ENCODE data around the gene TCOF1.

TCOF1 gene

DNA sequence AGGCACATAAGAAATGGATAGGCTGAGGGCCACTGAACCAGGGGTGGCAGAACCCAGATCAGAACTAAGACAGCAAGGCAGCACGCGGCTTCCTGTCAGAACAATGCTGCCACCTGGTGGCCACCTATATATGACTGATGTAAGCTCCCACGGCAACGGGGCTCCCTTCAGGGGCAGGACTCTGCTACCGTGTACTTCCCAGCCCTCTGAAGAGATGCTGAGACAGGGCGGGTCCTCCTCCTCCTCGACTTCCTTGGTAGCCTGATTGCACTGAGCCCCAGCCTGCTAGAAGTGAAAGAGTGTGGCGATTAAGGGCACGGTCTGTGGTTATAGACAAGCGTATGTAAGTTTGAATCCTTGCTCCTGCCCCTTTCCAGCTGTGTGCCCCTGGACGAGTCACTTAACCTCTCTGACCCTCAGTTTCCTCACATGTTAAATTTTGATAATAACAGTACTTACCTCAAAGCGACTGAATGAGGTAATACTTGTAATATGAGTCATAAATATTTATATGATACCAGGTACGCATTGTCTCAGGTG is 78.7 kb downstream of the TCOF1 start:
- DNase-seq, result peak; percentile 64

DNA sequence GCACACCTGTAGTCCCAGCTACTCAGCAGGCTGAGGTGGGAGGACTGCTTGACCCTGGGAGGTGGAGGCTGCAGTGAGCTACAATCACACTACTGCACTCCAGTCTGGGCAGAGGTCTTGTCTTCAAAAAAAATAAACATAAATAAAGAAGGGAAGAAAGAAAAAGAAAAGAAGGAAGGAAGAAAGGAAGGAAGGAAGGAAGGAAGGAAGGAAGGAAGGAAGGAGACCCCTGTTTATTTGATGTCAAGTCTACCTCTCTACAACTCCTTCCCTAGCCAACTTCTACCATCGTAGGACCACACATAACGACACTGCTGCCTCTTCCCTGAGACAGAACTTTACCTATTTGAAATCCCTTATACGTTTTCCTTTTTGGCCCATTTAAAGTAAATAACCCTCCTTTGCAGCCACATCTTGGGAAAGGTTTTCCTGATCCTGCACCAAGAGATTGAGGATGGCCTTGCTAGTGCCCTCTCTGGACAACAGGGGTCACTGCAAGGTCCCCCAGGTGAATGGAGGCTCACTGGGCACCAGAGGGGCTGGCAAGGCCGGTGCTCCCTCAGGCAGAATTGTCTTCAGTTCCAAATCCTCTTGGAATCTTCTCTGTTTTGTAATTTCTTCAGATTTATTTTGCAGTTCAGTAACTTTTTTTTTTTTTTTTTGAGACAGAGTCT is 81.5 kb downstream of the TCOF1 start:
- DNase-seq, result no peak

DNA sequence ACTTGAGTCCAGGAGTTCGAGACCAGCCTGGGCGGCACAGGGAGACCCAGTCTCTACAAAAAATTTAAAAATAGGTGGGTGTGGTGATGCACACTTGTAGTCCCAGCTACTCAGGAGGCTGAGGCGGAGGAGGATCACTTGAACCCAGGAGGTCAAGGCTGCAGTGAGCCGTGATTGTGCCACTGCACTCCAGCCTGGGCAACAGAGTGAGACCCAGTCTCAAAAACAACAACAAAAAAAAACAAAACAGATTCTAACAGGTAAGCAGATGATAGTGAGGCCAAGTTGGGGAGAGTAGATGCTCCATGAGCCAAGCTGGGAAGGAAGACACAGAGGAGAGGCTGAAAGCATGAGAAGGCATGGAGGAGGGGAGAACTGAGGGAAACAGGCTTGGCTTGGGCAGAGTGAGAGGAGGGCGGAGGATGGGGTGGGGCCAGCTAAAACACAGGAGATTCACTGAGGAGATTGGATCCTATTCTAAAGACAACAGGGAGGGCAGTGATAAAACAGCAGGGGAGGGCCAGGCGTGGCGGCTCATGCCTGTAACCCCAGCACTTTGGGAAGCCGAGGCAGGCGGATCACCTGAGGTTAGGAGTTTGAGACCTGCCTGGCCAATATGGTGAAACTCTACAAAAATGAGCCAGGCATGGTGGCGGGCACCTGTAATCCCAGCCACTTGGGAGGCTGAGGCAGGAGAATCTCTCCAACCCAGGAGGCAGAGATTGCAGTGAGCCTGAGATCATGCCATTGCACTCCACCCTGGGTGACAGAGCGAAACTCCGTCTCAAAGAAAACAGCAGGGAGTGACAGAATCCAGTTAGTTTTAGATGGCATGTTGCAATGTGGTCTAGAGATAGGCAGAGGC is 83.7 kb downstream of the TCOF1 start:
- DNase-seq, result no peak

DNA sequence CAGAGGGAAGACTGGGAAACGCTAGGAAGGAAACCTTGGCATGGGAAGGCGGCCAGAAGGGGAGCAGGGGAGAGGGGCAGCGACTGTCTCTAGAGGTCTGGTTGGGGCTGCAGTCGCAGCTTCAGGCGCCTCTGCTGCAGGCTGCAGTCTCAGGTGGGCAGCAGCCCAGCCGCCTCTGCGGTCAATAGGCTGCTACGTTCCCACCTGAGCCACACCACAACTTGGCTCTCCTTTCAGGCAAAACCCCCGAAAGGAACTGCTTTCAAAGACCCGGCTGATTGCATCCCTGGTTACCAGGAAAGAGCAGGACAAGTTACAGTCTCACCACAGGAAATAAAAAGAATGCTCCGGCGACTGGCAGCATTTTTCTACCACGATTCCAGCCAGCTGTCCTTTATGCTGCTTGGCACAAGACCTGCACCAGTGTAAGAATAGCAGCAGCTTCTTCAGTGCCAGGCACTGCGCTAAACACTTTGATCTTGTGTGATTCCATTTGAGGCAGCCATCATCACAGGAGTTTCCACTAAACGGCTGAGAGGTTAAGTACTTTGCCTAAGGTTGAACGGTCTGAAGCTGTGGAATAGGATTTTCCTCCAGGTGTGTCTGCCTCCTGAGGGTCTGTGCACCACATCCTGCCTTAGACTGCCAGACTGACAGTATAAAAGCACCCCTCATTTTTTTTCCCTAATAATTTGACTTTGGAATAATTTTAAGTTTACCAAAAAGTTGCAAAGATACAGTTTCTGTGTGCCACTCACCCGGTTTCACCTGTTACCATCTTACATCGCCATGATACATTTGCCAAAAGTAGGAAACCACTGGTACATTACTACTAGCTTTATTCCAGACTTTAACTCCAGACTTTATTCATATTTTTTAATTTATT is 84.6 kb downstream of the TCOF1 start:
- DNase-seq, result no peak

DNA sequence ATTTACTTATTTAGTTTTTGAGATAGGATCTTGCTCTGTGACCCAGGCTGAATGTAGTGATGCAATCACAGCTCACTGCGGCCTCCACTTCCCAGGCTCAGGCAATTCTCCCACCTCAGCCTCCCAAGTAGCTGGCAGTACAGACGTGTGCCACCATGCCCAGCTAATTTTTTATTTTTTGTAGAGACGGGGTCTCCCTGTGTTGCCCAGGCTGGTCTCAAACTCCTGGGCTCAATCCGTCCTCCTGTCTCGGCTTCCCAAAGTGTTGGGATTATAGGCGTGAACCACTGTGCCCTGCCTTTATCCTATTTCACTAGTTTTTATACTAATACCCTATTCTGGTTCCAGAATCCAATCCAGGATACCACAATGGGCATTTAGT is 85.2 kb downstream of the TCOF1 start:
- DNase-seq, result no peak

DNA sequence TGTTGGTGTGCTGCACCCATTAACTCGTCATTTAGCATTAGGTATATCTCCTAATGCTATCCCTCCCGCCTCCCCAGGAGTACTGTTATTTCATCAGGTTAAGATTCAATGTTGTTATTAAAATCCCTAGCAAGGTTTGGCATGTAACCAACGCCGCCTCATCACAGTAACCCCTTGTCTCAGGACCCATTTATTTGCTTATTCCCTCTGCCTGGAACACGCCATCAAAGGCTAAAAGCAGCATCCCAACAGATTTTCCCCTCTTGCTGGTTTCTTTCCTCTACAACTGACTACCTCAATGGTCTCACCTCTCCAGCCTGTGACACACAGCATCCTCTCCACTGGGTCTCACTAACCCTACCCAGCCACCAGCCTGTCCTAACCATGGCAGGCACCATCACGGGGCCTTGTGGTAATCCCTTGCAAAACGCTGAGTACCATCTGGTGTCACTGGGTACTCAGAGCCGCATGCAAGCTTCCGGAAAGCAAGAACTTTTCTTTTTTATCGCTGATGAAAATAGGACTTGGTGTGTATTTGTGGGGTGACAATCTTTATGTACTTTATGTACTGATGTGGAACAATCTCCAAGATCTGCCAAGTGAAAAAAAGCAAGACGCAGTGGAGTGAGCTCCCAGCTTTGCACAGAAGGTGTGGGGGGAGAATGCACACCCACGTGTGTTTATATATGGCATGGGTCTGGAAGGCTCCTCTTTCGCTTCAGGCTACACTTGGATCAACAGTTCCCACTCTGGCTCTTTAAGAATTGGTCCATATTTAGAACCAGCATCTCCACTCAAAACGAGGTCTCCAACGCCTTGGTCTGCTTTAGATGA is 86.0 kb downstream of the TCOF1 start:
- DNase-seq, result no peak

DNA sequence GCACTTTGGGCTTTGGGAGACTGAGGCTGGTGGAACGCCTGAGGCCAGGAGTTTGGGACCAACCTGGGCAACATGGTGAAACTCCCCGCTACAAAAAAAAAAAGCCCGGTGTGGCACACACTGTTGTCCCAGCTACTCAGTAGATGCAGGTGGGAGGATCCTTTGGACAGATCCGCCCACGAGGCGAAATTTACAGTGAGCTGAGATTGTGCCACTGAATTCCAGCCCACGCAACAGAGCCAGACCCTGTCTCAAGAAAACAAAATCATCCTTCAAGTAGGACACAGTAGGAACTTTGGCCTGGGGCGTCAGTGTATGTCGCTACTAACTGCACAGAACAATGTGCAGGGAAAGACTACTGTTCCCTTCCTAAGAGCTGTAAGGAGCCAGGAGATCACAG is 87.3 kb downstream of the TCOF1 start:
- DNase-seq, result no peak

DNA sequence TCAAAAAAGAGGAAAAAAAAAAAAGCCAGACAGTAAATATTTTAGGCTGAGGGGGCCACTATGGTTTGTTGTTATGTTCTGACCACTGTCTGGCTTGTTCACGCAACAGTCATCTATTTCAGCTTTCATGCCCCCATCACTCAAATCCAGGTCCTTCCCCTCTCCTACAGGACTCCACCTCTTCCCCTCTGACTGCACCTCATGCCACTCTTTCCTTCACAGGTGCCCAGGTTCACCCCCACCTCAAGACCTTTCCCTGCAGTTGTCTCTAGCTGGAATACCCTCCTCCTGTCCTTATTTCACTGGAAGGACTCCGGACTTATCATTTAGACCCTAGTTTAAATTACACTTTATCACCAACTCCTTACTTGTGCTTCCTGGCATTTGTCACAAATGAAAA is 88.6 kb downstream of the TCOF1 start:
- DNase-seq, result no peak

DNA sequence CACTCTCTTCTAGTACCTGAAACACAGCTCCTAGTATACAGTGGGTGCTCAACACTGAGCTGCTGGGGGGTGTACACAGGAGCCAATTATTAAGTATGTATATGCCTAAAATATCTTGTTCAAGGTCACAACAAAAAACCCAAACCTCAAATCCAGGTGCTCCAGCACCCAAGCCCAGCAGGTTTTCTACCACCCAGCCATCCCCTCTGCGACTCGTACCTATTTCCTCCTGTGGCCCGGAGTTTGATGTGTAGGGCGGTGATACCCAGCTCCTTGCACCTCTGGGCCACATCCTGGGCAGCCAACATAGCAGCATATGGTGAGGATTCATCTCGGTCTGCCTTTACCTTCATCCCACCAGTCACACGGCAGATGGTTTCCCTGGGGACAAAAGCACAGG is 89.1 kb downstream of the TCOF1 start:
- no peak for DNase-seq

DNA sequence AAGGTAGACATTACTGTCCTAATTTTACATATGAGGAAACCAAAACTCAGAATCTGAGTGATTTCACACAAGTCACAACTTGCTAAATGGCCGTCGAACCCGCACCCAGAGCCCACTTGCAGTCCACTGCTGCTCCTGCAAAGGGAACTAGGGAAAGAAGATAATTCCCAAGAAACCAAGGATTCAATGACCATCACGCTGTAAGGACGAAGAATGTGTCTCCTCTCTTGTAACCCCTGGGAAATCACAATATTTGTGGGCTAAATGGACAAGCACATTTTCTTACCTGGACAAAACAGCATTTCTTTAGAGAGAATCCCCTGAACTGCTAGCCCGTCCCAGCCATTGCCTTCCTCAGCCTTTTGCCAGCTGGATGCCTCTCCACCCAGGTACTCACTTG is 89.7 kb downstream of the TCOF1 start:
- DNase-seq, result no peak

DNA sequence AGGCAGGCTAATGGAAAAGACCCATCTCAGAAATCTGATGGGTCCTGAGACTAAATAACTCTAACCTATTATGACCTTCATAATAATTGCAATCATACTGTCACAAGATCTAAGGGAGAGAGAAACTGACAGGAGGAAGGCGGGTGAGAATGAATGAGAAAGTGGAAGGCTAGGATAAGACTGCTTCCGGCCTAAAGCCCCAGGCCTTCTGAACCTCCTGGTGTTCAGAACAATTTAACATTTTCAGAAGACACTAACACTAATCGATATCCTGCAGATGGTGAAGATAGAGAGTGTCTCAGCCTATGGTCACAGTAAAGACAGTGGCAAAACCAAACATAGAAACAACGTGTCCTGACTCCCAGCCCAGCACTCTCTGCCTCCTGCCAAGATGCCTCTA is 90.8 kb downstream of the TCOF1 start:
- DNase-seq, result no peak

DNA sequence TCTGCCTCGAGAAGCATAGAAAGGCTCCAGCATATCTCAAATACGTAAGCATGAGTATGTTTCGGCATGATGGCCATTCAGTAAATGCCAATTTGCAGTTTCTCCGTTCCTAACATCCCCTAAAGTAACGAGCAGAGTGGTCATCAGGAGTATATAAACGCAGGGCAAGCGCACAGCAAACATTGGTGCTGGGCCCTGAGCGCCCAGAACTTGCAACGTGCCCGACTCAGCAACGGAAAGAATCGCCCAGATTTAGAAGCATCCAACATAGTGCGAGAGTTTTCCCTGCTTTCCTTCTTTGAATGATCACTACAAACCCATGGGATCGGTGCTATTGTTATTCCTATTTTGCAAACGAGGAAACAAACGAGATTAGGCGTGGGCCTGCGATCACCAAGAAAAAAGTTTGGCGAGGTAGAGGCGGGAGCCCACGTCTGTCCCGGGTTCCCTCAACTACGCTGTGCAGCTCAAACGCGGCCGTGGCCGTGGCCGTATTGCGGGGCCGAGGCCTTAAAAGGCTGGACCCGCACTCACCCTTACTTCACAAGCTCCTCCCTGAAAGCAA is 91.5 kb downstream of the TCOF1 start:
- no peak for DNase-seq
